Breast epithelium (tissue), 3 donors: ENCODE measurements around the gene FSTL5.

Experiments used
- POLR2A ChIP-seq: fragments of 450-650 bp; IDR thresholded peaks from one replicate; pipeline ENCODE4 v1.6.1; 2016; ENCODE audit warnings: antibody characterized with exemption, mild to moderate bottlenecking, moderate library complexity
- TF ChIP-seq, protein P1 (sequence below), 3 donors: fragments of 450-650 bp; IDR thresholded peaks; one replicate each; pipeline ENCODE4 v1.5.1; 2016 to 2017; ENCODE audit warnings: antibody characterized with exemption in 3 of 3, mild to moderate bottlenecking in 3 of 3, moderate library complexity in 3 of 3

DNA sequence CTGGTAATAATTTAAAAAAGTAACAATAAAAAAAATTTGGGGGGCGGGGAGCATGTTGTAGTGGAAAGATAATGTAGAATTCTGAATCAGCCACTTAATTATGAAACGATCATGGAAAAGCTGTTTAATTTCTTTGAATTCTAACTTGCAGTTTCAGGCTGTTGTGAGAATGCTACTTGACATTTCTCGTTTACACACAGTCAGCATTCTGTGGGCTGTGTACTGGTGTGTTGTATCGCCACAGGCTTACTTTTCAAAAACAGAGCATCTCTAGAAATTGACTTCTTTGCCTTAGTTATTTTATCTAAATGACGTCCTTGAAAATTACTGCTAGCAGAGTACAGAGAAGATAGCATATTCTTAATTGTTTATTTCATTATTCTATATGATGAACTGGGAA lies 350.4 kb downstream of the FSTL5 start:
- TF ChIP-seq, protein P1, sequence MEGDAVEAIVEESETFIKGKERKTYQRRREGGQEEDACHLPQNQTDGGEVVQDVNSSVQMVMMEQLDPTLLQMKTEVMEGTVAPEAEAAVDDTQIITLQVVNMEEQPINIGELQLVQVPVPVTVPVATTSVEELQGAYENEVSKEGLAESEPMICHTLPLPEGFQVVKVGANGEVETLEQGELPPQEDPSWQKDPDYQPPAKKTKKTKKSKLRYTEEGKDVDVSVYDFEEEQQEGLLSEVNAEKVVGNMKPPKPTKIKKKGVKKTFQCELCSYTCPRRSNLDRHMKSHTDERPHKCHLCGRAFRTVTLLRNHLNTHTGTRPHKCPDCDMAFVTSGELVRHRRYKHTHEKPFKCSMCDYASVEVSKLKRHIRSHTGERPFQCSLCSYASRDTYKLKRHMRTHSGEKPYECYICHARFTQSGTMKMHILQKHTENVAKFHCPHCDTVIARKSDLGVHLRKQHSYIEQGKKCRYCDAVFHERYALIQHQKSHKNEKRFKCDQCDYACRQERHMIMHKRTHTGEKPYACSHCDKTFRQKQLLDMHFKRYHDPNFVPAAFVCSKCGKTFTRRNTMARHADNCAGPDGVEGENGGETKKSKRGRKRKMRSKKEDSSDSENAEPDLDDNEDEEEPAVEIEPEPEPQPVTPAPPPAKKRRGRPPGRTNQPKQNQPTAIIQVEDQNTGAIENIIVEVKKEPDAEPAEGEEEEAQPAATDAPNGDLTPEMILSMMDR (IDR thresholded peaks at IDR 0.05) = no peak
- no peak for TF ChIP-seq POLR2A
